ENCODE data around the gene IRS1. TPM values are rescaled to one million over a fixed set of nuclear protein-coding genes. Genes with fewer than 3 reads are reported as not detected.

Gene IRS1
- total RNA-seq, 2 experiments from 2014 or later: 2.0 to 2.1 TPM

- intact Hi-C loops (cut with micrococcal nuclease): no loop called here
- H3K9me3 Mint-ChIP-seq: no peaks in the 10 kb centered on the region
- peaks cover 1% of the 10 kb centered on the region for H3K27me3 Mint-ChIP-seq
- ChIA-PET POLR2A (no interaction called here), CTCF (no interaction called here)
- no peaks in the 10 kb centered on the region for H3K4me1 Mint-ChIP-seq (ENCODE audit: low read depth)
- DNase-seq: no peak
- no peak overlapping the region for H3K27ac Mint-ChIP-seq
- no peaks in the 10 kb centered on the region for H3K36me3 Mint-ChIP-seq
- H3K4me3 Mint-ChIP-seq: no peak overlapping the region
Measured at GRCh38 chr2:226711606-226712296, 87.9 kb downstream of the IRS1 start.

GRCh38 chr2:226707499-226707898 lies 92.1 kb downstream of the IRS1 start:
- no peak overlapping the region for H3K27ac Mint-ChIP-seq
- ChIA-PET CTCF (no interaction called here), POLR2A (no interaction called here)
- intact Hi-C loops (cut with micrococcal nuclease): no loop called here
- H3K4me1 Mint-ChIP-seq (ENCODE audit: low read depth): no peaks in the 10 kb centered on the region
- no peak overlapping the region for H3K4me3 Mint-ChIP-seq
- no peaks in the 10 kb centered on the region for H3K27me3 Mint-ChIP-seq
- no peaks in the 10 kb centered on the region for H3K9me3 Mint-ChIP-seq
- DNase-seq: no peak
- H3K36me3 Mint-ChIP-seq: no peaks in the 10 kb centered on the region

GRCh38 chr2:226705965-226706364 lies 93.7 kb downstream of the IRS1 start:
- Mint-ChIP-seq H3K4me1 (ENCODE audit: low read depth) (peaks cover 3% of the 10 kb centered on the region), H3K4me3 (no peak overlapping the region), H3K27ac (no peak overlapping the region), H3K36me3 (no peaks in the 10 kb centered on the region), H3K9me3 (no peaks in the 10 kb centered on the region), H3K27me3 (no peaks in the 10 kb centered on the region)
- POLR2A ChIA-PET: no interaction called here
- no peak for DNase-seq
- intact Hi-C loops (cut with micrococcal nuclease): no loop called here
- CTCF ChIA-PET: no interaction called here

- intact Hi-C loops (cut with micrococcal nuclease): no loop called here
- ChIA-PET CTCF (no interaction called here), POLR2A (no interaction called here)
- Mint-ChIP-seq H3K4me3 (no peak overlapping the region), H3K27me3 (peaks cover under 1% of the 10 kb centered on the region), H3K27ac (no peak overlapping the region), H3K4me1 (ENCODE audit: low read depth) (peaks cover 4% of the 10 kb centered on the region), H3K36me3 (no peaks in the 10 kb centered on the region), H3K9me3 (no peaks in the 10 kb centered on the region)
- DNase-seq: no peak
Measured at GRCh38 chr2:226705133-226705886, 94.3 kb downstream of the IRS1 start.

GRCh38 chr2:226703514-226703913 lies 96.1 kb downstream of the IRS1 start:
- Mint-ChIP-seq H3K36me3 (no peaks in the 10 kb centered on the region), H3K4me1 (ENCODE audit: low read depth) (peaks cover 4% of the 10 kb centered on the region), H3K27me3 (peaks cover 2% of the 10 kb centered on the region), H3K27ac (no peak overlapping the region), H3K9me3 (no peaks in the 10 kb centered on the region), H3K4me3 (no peak overlapping the region)
- CTCF ChIA-PET: no interaction called here
- DNase-seq: no peak
- POLR2A ChIA-PET: no interaction called here
- intact Hi-C loops (cut with micrococcal nuclease): no loop called here

GRCh38 chr2:226702376-226702775 lies 97.2 kb downstream of the IRS1 start:
- peaks cover 4% of the 10 kb centered on the region for H3K4me1 Mint-ChIP-seq (ENCODE audit: low read depth)
- intact Hi-C loops (cut with micrococcal nuclease): no loop called here
- H3K4me3 Mint-ChIP-seq: no peak overlapping the region
- peaks cover 2% of the 10 kb centered on the region for H3K27me3 Mint-ChIP-seq
- no peaks in the 10 kb centered on the region for H3K9me3 Mint-ChIP-seq
- ChIA-PET POLR2A (no interaction called here), CTCF (interaction anchor here (0.8 kb wide), 1 partner anchor 88 kb away, joined by 3 read pairs; no protein-coding TSS in a partner anchor)
- no peak overlapping the region for H3K27ac Mint-ChIP-seq
- H3K36me3 Mint-ChIP-seq: no peaks in the 10 kb centered on the region
- DNase-seq: no peak

- no peak overlapping the region for H3K27ac Mint-ChIP-seq
- ChIA-PET POLR2A (interaction anchor here (0.6 to 1.1 kb wide), 2 partner anchors 28 to 42 kb away, joined by 3 to 4 read pairs; no protein-coding TSS in a partner anchor), CTCF (no interaction called here)
- H3K4me1 Mint-ChIP-seq (ENCODE audit: low read depth): peaks cover 4% of the 10 kb centered on the region
- no peaks in the 10 kb centered on the region for H3K9me3 Mint-ChIP-seq
- peaks cover 2% of the 10 kb centered on the region for H3K27me3 Mint-ChIP-seq
- H3K36me3 Mint-ChIP-seq: no peaks in the 10 kb centered on the region
- DNase-seq: peak; percentile 19
- H3K4me3 Mint-ChIP-seq: no peak overlapping the region
- intact Hi-C loops (cut with micrococcal nuclease): no loop called here
Measured at GRCh38 chr2:226701052-226701451, 98.6 kb downstream of the IRS1 start.

GRCh38 chr2:226699321-226699720 lies 100.3 kb downstream of the IRS1 start:
- CTCF ChIA-PET: no interaction called here
- no peak overlapping the region for H3K4me3 Mint-ChIP-seq
- intact Hi-C loops (cut with micrococcal nuclease): no loop called here
- H3K36me3 Mint-ChIP-seq: no peaks in the 10 kb centered on the region
- peaks cover 4% of the 10 kb centered on the region for H3K4me1 Mint-ChIP-seq (ENCODE audit: low read depth)
- H3K27ac Mint-ChIP-seq: no peak overlapping the region
- peaks cover 5% of the 10 kb centered on the region for H3K27me3 Mint-ChIP-seq
- no peaks in the 10 kb centered on the region for H3K9me3 Mint-ChIP-seq
- POLR2A ChIA-PET: no interaction called here
- no peak for DNase-seq

- no peak for DNase-seq
- Mint-ChIP-seq H3K4me1 (ENCODE audit: low read depth) (peaks cover 4% of the 10 kb centered on the region), H3K36me3 (no peaks in the 10 kb centered on the region), H3K4me3 (no peak overlapping the region), H3K27me3 (peaks cover 8% of the 10 kb centered on the region), H3K27ac (no peak overlapping the region), H3K9me3 (no peaks in the 10 kb centered on the region)
- POLR2A ChIA-PET: no interaction called here
- intact Hi-C loops (cut with micrococcal nuclease): no loop called here
- CTCF ChIA-PET: no interaction called here
Measured at GRCh38 chr2:226698671-226699070, 100.9 kb downstream of the IRS1 start.

- no peaks in the 10 kb centered on the region for H3K9me3 Mint-ChIP-seq
- H3K4me3 Mint-ChIP-seq: no peak overlapping the region
- intact Hi-C loops (cut with micrococcal nuclease): no loop called here
- H3K27ac Mint-ChIP-seq: no peak overlapping the region
- POLR2A ChIA-PET: no interaction called here
- H3K4me1 Mint-ChIP-seq (ENCODE audit: low read depth): peaks cover 2% of the 10 kb centered on the region
- no peak for DNase-seq
- H3K36me3 Mint-ChIP-seq: no peaks in the 10 kb centered on the region
- H3K27me3 Mint-ChIP-seq: peaks cover 20% of the 10 kb centered on the region
- CTCF ChIA-PET: no interaction called here
Measured at GRCh38 chr2:226694586-226695284, 104.9 kb downstream of the IRS1 start.

GRCh38 chr2:226694149-226694548 lies 105.5 kb downstream of the IRS1 start:
- no peak overlapping the region for H3K4me3 Mint-ChIP-seq
- no peak overlapping the region for H3K27ac Mint-ChIP-seq
- no peaks in the 10 kb centered on the region for H3K9me3 Mint-ChIP-seq
- intact Hi-C loops (cut with micrococcal nuclease): no loop called here
- ChIA-PET CTCF (interaction anchor here (1.0 kb wide), 1 partner anchor 106 kb away, joined by 3 read pairs; no protein-coding TSS in a partner anchor), POLR2A (no interaction called here)
- DNase-seq: no peak
- H3K36me3 Mint-ChIP-seq: no peaks in the 10 kb centered on the region
- peaks cover 20% of the 10 kb centered on the region for H3K27me3 Mint-ChIP-seq
- peaks cover 2% of the 10 kb centered on the region for H3K4me1 Mint-ChIP-seq (ENCODE audit: low read depth)

- Mint-ChIP-seq H3K4me1 (ENCODE audit: low read depth) (peaks cover 2% of the 10 kb centered on the region), H3K36me3 (no peaks in the 10 kb centered on the region), H3K4me3 (no peak overlapping the region), H3K9me3 (no peaks in the 10 kb centered on the region), H3K27ac (no peak overlapping the region), H3K27me3 (peaks cover 25% of the 10 kb centered on the region)
- intact Hi-C loops (cut with micrococcal nuclease): no loop called here
- POLR2A ChIA-PET: no interaction called here
- CTCF ChIA-PET: interaction anchor here (1.0 kb wide), 1 partner anchor 107 kb away, joined by 3 read pairs; no protein-coding TSS in a partner anchor
- no peak for DNase-seq
Measured at GRCh38 chr2:226693521-226693920, 106.1 kb downstream of the IRS1 start.

All from activated CD4-positive, alpha-beta memory T cell treated with anti-CD3 and anti-CD28 coated beads for 36 hours (primary cell).